ENCODE results near the gene MFN2.
"Not testable (repeated sequence)": the region's sequence is repeated elsewhere in the genome, so short reads cannot be mapped to it uniquely, and the experiment has no call there.

Gene MFN2

DNA sequence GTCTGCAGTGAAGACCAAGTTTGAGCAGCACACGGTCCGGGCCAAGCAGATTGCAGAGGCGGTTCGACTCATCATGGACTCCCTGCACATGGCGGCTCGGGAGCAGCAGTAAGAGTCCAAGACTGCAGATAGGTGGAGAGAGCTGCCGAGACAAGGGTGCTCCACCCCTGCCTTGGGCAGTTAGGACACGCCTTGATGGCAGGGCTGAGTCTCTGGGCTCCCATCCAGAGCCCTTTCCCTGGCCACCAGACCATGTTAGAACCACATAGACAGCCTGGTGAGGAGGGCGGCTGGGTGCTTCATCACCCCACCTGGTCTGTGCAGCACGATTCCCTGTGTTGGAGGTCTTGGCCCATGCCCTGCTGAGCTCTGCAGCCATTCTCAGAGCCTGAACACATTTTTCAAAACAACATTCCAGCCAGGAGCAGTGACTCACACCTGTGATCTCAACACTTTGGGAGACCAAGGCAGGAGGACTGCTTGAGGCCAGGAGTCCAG lies 21.8 kb downstream of the MFN2 start:
- no peak overlapping the region for H3K27ac ChIP-seq
- TF ChIP-seq, protein P1, sequence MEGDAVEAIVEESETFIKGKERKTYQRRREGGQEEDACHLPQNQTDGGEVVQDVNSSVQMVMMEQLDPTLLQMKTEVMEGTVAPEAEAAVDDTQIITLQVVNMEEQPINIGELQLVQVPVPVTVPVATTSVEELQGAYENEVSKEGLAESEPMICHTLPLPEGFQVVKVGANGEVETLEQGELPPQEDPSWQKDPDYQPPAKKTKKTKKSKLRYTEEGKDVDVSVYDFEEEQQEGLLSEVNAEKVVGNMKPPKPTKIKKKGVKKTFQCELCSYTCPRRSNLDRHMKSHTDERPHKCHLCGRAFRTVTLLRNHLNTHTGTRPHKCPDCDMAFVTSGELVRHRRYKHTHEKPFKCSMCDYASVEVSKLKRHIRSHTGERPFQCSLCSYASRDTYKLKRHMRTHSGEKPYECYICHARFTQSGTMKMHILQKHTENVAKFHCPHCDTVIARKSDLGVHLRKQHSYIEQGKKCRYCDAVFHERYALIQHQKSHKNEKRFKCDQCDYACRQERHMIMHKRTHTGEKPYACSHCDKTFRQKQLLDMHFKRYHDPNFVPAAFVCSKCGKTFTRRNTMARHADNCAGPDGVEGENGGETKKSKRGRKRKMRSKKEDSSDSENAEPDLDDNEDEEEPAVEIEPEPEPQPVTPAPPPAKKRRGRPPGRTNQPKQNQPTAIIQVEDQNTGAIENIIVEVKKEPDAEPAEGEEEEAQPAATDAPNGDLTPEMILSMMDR (conservative IDR thresholded peaks at IDR 0.05), result no peak

DNA sequence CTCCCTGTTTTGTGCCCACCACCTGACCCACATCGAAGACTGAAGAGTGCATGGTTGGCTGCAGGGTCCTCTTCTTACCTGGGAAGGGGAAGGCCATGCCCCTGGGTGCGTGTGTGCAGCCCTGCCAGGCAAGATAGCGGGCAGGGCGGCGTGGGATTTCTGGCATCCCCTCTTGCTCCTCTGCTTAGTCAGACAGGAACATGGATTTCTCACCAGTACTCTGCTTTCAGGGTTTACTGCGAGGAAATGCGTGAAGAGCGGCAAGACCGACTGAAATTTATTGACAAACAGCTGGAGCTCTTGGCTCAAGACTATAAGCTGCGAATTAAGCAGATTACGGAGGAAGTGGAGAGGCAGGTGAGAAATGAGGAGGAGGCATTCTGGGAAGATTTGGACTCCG lies 23.5 kb downstream of the MFN2 start:
- TF ChIP-seq, protein P1 (conservative IDR thresholded peaks at IDR 0.05), result no peak
- no peak overlapping the region for H3K27ac ChIP-seq

DNA sequence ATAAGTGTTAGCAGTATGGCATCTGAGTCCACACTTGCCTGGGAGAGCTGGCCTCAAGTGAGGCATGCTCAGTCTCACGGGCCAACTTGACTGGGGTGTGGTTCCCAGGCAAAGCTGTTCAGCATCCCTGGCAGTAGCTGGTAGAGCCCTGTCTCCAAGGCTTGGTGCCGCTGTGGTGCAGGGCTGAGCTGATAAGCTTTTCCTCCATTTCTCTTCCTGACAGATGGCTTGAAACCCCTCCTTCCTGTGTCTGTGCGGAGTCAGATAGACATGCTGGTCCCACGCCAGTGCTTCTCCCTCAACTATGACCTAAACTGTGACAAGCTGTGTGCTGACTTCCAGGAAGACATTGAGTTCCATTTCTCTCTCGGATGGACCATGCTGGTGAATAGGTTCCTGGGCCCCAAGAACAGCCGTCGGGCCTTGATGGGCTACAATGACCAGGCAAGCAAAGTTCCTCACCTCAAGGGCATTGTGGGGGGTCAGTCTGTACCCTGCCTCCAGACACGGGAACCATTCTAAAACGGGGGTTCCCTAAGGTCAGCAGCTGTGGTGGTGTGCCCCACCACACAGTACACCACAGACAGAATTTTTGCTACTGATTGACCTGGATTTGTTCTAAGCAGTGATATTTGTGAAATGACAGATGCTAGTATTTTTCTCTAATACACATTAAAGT lies 25.4 kb downstream of the MFN2 start:
- TF ChIP-seq, protein P1 (conservative IDR thresholded peaks at IDR 0.05), result no peak
- no peak overlapping the region for H3K27ac ChIP-seq

DNA sequence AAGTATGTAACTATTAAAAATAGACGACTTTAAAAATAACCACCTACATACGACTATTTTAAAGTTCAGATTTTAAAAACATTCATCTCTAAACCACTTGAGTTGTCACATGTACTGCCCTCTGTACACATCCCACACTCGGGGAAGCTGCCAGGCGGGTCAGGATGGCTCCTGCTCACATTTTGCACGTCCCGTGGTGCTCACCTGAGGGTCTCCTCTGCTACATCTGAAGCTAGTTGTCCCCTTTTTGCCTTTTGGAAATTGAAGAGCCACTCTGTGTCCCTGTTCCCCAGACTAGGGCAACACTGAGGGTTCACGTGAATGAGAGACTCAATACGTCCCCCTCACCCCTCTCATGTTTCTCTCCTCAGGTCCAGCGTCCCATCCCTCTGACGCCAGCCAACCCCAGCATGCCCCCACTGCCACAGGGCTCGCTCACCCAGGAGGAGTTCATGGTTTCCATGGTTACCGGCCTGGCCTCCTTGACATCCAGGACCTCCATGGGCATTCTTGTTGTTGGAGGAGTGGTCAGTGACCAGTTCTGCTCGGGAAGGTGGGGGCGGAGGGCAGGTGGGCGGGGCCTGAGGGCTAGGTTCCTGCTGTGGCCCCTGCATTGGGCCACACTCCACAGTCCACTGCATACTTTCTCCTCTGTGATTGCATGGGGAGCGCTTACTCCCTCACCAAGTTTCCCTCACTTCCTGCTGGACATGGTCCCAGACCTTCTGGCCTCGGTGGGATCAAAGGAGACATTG lies 26.1 kb downstream of the MFN2 start:
- TF ChIP-seq, protein P1 (conservative IDR thresholded peaks at IDR 0.05), result no peak
- H3K27ac ChIP-seq, result no peak overlapping the region

GRCh38 chr1:12007204-12007603 lies 27.0 kb downstream of the MFN2 start:
- TF ChIP-seq, protein P1 (conservative IDR thresholded peaks at IDR 0.05), result no peak
- no peak overlapping the region for H3K27ac ChIP-seq

DNA sequence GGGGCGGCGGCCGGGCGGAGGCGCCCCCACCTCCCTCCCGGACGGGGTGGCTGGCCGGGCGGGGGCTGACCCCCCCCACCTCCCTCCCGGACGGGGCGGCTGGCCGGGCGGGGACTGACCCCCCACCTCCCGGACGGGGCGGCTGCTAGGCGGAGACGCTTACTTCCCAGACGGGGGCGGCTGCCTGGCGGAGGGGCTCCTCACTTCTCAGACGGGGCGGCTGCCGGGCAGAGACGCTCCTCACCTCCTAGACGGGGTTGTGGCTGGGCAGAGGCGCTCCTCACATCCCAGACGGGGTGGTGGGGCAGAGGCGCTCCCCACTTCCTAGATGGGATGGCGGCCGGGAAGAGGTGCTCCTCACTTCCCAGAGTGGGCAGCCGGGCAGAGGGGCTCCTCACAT lies 28.1 kb downstream of the MFN2 start:
- H3K27ac ChIP-seq, result not testable (repeated sequence)

- no peak overlapping the region for H3K27ac ChIP-seq
- TF ChIP-seq, protein P1 (conservative IDR thresholded peaks at IDR 0.05), result no peak
Observed at GRCh38 chr1:12009318-12009947, 29.2 kb downstream of the MFN2 start.

Measured in VCaP (cell line).